Loucy (cell line): ENCODE measurements around the gene EPYC.

Experiments used
- CTCF ChIP-seq: fragments of 200-600 bp; sonication (generic); conservative IDR thresholded peaks from 2 replicates; pipeline ENCODE4 v1.5.1; 2014; ENCODE audit warnings: mild to moderate bottlenecking, antibody characterized with exemption, low read length
- EZH2phosphoT487 ChIP-seq: fragments of 200-600 bp; IDR thresholded peaks from 2 replicates; pipeline ENCODE4 v1.6.1; 2018; ENCODE audit warnings: antibody characterized with exemption, mild to moderate bottlenecking, moderate library complexity, borderline replicate concordance

DNA sequence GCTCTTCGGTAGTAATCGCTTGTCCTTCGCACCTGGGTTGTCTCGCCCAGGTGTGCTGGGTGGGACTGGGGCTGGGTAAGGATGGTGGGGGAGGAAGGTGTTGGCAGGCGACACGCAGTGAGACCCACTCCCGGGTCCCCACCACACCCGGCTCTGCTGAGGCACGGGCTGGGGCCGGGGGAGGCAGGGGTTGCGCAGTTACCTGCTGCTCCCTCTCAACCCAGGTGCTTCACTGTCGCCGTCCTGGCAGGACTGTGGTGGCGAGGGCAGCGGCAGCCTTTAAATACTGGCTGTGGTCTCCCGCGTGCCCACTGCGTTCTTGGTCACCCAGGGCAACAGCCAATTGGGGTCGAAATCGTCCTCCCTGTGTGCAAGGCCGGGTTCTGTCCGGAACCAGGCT, 49.9 kb downstream of the EPYC start, which contains the start of gene CCER1:
- TF ChIP-seq EZH2phosphoT487, result no peak
- no peak for TF ChIP-seq CTCF
